Karpas-422 (cell line): Measurements from ENCODE around the gene ENAH. TPM values are rescaled to one million over a fixed set of nuclear protein-coding genes. Genes with fewer than 3 reads are reported as not detected.

Experiments used
- DNase-seq: peaks from one replicate; pipeline ENCODE4 v3.0.0-alpha.2; 2015
- H2AFZ ChIP-seq: fragments of 200-600 bp; sonication (generic); 2 replicates; pipeline ENCODE4 v1.6.1; 2014; ENCODE audit warnings: antibody characterized with exemption, low read length, mixed read lengths
- H3K27ac ChIP-seq: fragments of 200-600 bp; sonication (generic); 2 replicates; pipeline ENCODE4 v1.5.1; 2014; ENCODE audit warnings: mild to moderate bottlenecking, low read length, moderate library complexity
- H3K27me3 ChIP-seq: fragments of 200-600 bp; sonication (generic); 2 replicates; pipeline ENCODE4 v1.6.1; 2014; ENCODE audit warnings: low read length, mixed read lengths
- H3K36me3 ChIP-seq: fragments of 200-600 bp; sonication (generic); 2 replicates; pipeline ENCODE4 v1.6.1; 2014; ENCODE audit warnings: low read length, mixed read lengths; ENCODE audit not compliant: insufficient read depth
- H3K4me1 ChIP-seq: fragments of 200-600 bp; sonication (generic); 2 replicates; pipeline ENCODE4 v1.6.1; 2014; ENCODE audit warnings: mild to moderate bottlenecking, low read length, mixed read lengths
- H3K4me2 ChIP-seq: fragments of 200-600 bp; sonication (generic); 2 replicates; pipeline ENCODE4 v1.6.1; 2014; ENCODE audit warnings: low read length, low read depth, mild to moderate bottlenecking; ENCODE audit not compliant: poor library complexity, severe bottlenecking
- H3K4me3 ChIP-seq: fragments of 200-600 bp; sonication (generic); 2 replicates; pipeline ENCODE4 v1.5.1; 2014; ENCODE audit warnings: mild to moderate bottlenecking, antibody characterized with exemption, low read length, mixed read lengths
- H3K79me2 ChIP-seq: fragments of 200-600 bp; sonication (generic); 2 replicates; pipeline ENCODE4 v1.6.1; 2014; ENCODE audit warnings: mild to moderate bottlenecking, low read length, mixed read lengths
- H3K9ac ChIP-seq: fragments of 200-600 bp; sonication (generic); 2 replicates; pipeline ENCODE4 v1.6.0; 2014; ENCODE audit warnings: low read length
- H3K9me2 ChIP-seq: fragments of 200-600 bp; sonication (generic), shearing (Covaris generic); replicated peaks from 2 replicates; pipeline ENCODE4 v1.6.0; 2014; ENCODE audit warnings: mild to moderate bottlenecking, low read length, moderate library complexity; ENCODE audit not compliant: insufficient read depth
- H3K9me3 ChIP-seq: fragments of 300-700, 200-600 bp; sonication (generic); 2 replicates; pipeline ENCODE4 v1.6.1; 2014; ENCODE audit warnings: low read length, mixed read lengths
- H4K20me1 ChIP-seq: fragments of 200-600 bp; sonication (generic); 2 replicates; pipeline ENCODE4 v1.6.1; 2014; ENCODE audit warnings: mild to moderate bottlenecking, antibody characterized with exemption, low read length, low read depth; ENCODE audit not compliant: insufficient read depth
- total RNA-seq: library from RNA; depleted of rRNA; stranded (reverse); fragments of >200 nt; shearing (Covaris generic); gene quantifications from 2 replicates; pipeline ENCODE4 v1.2.3, GENCODE V29; 2014; ENCODE audit warnings: low replicate concordance

ENAH gene
- total RNA-seq, 1 experiment from 2014 or later = not detected

DNA sequence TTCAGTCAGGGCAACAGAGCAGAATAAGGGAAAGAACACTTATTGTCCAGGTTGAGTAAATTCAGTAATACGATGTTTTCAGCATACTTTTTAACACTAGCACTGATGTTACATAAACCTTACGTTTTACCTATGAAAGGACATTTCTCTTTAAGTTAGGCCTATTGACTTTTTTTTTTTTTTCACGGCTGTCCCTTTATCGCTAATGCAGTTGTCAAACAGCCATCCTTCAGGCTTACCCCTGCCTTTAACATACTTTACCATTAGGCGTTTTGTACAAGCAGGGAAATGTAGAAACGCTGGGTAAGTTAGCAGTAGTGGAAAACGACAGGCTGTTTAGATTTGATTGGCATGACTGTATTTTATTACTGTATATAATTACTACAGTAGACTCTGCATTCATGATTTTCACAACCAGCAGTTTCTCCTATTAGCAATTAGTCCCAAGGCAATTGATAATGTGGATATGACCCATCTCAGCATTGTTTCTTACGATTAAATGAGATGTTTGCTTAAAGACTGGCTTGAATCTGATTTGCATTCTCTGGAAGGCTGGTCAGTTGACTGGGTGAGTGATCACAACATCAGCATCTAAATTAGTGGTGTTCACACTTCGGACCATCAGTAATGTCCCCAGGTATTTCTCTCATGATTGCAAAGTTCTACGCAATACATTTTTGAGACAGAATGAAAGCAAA, 115.2 kb downstream of the ENAH start:
- Histone ChIP-seq H3K27me3 (no peaks in the 10 kb centered on the region), H3K9me3 (no peaks in the 10 kb centered on the region), H3K36me3 (no peaks in the 10 kb centered on the region), H3K79me2 (no peaks in the 10 kb centered on the region), H3K9ac (no peak overlapping the region), H3K4me2 (no peak overlapping the region), H4K20me1 (no peaks in the 10 kb centered on the region), H3K4me1 (peaks cover 8% of the 10 kb centered on the region), H3K9me2 (no peaks in the 10 kb centered on the region), H2AFZ (no peak overlapping the region), H3K27ac (no peak overlapping the region), H3K4me3 (no peak overlapping the region)
- no peak for DNase-seq

DNA sequence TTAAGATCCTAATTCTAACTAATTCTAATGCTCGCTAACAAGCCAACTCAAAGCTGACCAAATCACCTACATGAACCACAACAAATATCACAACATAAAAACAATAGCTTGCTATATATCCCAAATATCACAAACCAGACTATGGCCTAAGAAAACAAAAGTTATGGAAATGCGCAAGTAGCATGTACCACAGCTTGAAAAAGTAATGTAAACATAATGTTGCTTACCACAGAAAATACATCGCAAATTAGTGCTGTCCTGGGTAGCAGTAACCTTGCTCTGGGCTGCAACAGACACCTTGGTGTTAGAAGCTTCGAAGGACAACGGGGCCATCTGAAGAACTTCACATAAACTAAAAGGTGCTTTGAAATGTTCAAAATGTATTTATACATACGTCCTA, 117.6 kb downstream of the ENAH start:
- Histone ChIP-seq H3K36me3 (no peaks in the 10 kb centered on the region), H3K79me2 (no peaks in the 10 kb centered on the region), H3K9me2 (no peaks in the 10 kb centered on the region), H3K9ac (no peak overlapping the region), H3K27ac (no peak overlapping the region), H3K9me3 (no peaks in the 10 kb centered on the region), H3K4me1 (peaks cover 8% of the 10 kb centered on the region), H3K4me2 (no peak overlapping the region), H3K4me3 (no peak overlapping the region), H3K27me3 (no peaks in the 10 kb centered on the region), H4K20me1 (no peaks in the 10 kb centered on the region), H2AFZ (no peak overlapping the region)
- DNase-seq = no peak

DNA sequence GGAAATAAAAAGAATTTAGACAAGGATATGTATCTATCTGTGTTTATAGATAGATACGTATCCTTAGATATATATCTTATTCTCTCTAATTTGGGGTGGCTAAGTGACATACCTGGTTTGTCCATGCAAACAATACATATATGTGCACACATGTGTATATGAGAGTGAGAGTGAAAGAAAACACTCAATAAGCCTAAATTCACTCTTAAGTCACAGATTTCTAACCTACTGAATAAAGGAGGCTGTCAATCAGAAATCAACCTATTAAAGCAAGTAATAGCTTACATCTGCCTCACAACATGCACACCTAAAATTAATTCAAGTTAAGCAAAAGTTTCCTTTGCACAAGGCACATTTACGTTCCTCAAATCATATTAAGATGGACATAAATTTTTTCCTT, 118.2 kb downstream of the ENAH start:
- Histone ChIP-seq H4K20me1 (no peaks in the 10 kb centered on the region), H3K9me2 (no peaks in the 10 kb centered on the region), H3K4me1 (peaks cover 4% of the 10 kb centered on the region), H3K9ac (no peak overlapping the region), H3K4me2 (no peak overlapping the region), H3K27me3 (no peaks in the 10 kb centered on the region), H3K27ac (no peak overlapping the region), H3K79me2 (no peaks in the 10 kb centered on the region), H2AFZ (no peak overlapping the region), H3K9me3 (no peaks in the 10 kb centered on the region), H3K36me3 (no peaks in the 10 kb centered on the region), H3K4me3 (no peak overlapping the region)
- DNase-seq = no peak

DNA sequence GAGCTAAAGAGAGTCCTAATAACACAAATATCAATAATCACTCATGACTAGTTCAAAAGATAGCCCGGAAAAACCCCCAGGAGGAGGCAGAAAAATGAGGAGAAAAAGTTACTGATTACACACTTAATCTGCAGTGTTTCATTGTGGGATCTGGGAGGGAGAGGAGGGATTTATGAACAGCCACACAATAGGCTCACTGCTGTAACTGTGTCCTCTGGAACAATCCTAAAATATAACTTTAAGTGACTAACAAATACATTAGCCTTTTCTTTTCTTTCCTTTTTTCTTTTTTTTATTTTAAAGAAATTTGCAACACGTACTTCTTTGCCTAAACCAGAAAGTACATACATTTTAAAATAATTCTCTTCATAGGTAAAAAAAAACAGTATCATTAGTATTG, 118.8 kb downstream of the ENAH start:
- Histone ChIP-seq H3K27ac (no peak overlapping the region), H3K9ac (no peak overlapping the region), H3K4me2 (no peak overlapping the region), H3K9me3 (no peaks in the 10 kb centered on the region), H3K9me2 (no peaks in the 10 kb centered on the region), H3K4me1 (no peaks in the 10 kb centered on the region), H3K79me2 (no peaks in the 10 kb centered on the region), H4K20me1 (no peaks in the 10 kb centered on the region), H3K4me3 (no peak overlapping the region), H3K27me3 (no peaks in the 10 kb centered on the region), H2AFZ (no peak overlapping the region), H3K36me3 (no peaks in the 10 kb centered on the region)
- DNase-seq = no peak

DNA sequence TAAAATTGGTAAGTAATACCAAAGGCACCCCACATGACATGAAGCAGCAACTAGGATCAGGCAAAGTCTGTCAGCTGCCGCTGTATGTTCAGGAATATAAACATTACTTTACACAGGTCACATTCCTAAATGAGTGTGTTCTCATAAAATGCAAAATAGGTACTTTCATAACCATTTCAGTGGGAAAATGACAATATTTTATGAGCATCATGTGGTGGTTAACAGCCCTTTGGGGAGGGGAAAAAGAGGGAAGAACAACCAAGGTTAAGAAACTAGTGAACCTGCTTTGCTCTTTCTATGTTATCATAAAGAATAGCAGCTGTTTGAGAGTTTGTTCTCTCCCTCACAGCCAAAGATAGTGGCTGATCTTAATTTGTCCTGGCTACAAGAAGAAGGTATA, 119.7 kb downstream of the ENAH start:
- no peaks in the 10 kb centered on the region for H3K79me2 ChIP-seq
- no peaks in the 10 kb centered on the region for H3K9me2 ChIP-seq
- no peak for DNase-seq
- H3K4me3 ChIP-seq = no peak overlapping the region
- no peaks in the 10 kb centered on the region for H3K4me1 ChIP-seq
- no peaks in the 10 kb centered on the region for H4K20me1 ChIP-seq
- H3K4me2 ChIP-seq = no peak overlapping the region
- H3K36me3 ChIP-seq = no peaks in the 10 kb centered on the region
- no peak overlapping the region for H3K9ac ChIP-seq
- H2AFZ ChIP-seq = no peak overlapping the region
- no peak overlapping the region for H3K27ac ChIP-seq
- H3K27me3 ChIP-seq = no peaks in the 10 kb centered on the region
- H3K9me3 ChIP-seq = no peaks in the 10 kb centered on the region

DNA sequence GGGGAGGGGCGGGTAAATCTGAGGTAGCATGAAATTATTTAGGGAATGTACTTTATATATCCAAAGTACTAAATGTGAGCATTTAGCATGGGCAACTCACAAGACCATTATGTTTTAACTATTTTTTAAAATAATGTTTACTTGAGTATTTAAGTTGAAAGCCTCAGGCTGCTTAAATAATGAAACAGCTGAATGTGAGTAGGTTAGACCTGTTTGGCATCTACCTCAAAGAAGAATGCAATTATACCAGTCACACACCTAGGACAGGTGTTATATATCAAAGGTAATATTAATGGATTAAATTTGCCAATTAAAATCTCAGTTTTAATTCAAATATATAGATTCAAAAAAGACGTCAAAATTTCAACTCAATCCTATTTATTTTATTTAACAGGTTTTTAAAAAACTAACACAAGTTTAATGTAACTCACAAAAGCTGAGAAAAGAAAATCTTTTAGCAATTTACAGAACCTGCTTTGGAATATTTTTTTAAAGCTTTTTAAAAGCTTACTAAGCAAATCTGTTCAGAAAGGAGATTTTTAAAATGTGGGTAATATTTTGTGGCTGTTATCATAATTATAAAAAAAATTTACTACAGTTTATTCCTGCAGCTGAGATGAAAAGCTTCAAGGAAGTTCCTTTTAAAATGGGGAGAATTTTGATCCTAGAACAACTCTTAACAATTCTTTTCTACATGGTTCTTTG, 120.5 kb downstream of the ENAH start:
- Histone ChIP-seq H3K9me3 (no peaks in the 10 kb centered on the region), H3K79me2 (no peaks in the 10 kb centered on the region), H3K4me1 (no peaks in the 10 kb centered on the region), H3K36me3 (no peaks in the 10 kb centered on the region), H3K9me2 (no peaks in the 10 kb centered on the region), H2AFZ (no peak overlapping the region), H3K4me2 (no peak overlapping the region), H3K27ac (no peak overlapping the region), H3K9ac (no peak overlapping the region), H3K27me3 (no peaks in the 10 kb centered on the region), H4K20me1 (no peaks in the 10 kb centered on the region), H3K4me3 (no peak overlapping the region)
- no peak for DNase-seq

DNA sequence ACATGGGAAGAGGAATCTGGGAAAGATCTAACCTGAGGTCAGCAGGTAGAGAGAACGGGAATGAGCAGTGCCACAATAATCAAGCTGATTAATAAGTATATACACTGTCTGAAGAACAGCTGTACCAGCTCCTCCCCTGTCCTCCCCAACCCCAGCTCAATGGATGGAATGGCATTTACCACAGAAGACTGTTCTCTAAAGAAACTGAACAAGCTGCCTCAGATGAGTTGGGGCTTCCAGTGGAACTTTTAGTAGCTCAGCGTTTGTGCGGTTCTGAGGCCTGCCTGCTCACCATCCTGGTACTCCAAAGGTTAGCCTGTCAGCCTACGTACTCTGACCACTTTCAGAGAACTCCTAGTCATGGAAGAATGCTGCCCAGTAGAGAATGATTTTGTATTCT, 123.2 kb downstream of the ENAH start:
- no peaks in the 10 kb centered on the region for H3K79me2 ChIP-seq
- H3K27ac ChIP-seq = no peak overlapping the region
- no peak overlapping the region for H3K4me3 ChIP-seq
- no peaks in the 10 kb centered on the region for H3K9me3 ChIP-seq
- no peaks in the 10 kb centered on the region for H4K20me1 ChIP-seq
- H3K36me3 ChIP-seq = no peaks in the 10 kb centered on the region
- H2AFZ ChIP-seq = no peak overlapping the region
- no peak overlapping the region for H3K9ac ChIP-seq
- H3K4me2 ChIP-seq = no peak overlapping the region
- no peaks in the 10 kb centered on the region for H3K27me3 ChIP-seq
- no peaks in the 10 kb centered on the region for H3K9me2 ChIP-seq
- no peaks in the 10 kb centered on the region for H3K4me1 ChIP-seq
- no peak for DNase-seq

DNA sequence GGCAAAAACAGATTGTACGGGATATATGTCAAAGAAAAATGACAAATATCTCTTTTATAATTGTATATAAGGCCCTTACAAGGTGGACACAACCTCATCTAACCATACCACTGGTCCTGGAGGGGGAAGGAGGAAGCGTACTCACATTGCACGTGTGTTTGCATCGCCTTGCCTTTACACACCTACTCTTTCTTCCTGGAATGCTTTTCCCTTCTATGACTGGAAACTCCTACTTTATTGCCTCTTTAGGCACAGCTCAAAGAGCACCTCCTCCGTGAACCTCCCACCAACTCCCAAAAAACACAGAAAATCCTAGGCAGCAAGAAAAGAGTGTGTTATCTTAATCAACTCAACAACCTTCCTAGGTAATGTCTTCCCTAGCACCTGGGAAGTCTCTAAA, 125.3 kb downstream of the ENAH start:
- no peaks in the 10 kb centered on the region for H3K4me1 ChIP-seq
- H3K4me3 ChIP-seq = no peak overlapping the region
- H3K36me3 ChIP-seq = no peaks in the 10 kb centered on the region
- H3K27ac ChIP-seq = no peak overlapping the region
- no peaks in the 10 kb centered on the region for H3K9me3 ChIP-seq
- no peak overlapping the region for H2AFZ ChIP-seq
- H3K4me2 ChIP-seq = no peak overlapping the region
- DNase-seq = no peak
- no peaks in the 10 kb centered on the region for H3K79me2 ChIP-seq
- no peaks in the 10 kb centered on the region for H3K27me3 ChIP-seq
- H3K9ac ChIP-seq = no peak overlapping the region
- no peaks in the 10 kb centered on the region for H4K20me1 ChIP-seq
- no peaks in the 10 kb centered on the region for H3K9me2 ChIP-seq
